Sigmoid colon (tissue), 7 donors: ENCODE data around the gene ZBTB21. TPM values are rescaled to one million over a fixed set of nuclear protein-coding genes. Genes with fewer than 3 reads are reported as not detected.

ENCODE experiments used
- DNase-seq: peaks from one replicate; pipeline ENCODE4 v3.0.0-alpha.2; 2019
- H3K27ac ChIP-seq, 4 donors: fragments of 200-600 bp; sonication (generic); one replicate each; pipeline ENCODE4 v1.5.1; 2016 to 2019; ENCODE audit warnings: mild to moderate bottlenecking in 1 of 4
- H3K27me3 ChIP-seq, 3 donors: fragments of 200-600 bp; sonication (generic); one replicate each; pipeline ENCODE4 v1.5.1; 2019; ENCODE audit warnings: mild to moderate bottlenecking in 1 of 3
- H3K36me3 ChIP-seq, 4 donors: fragments of 200-600 bp; sonication (generic); one replicate each; pipeline ENCODE4 v1.5.1; 2016 to 2019
- H3K4me1 ChIP-seq, 4 donors: fragments of 200-600 bp; sonication (generic); one replicate each; pipeline ENCODE4 v1.5.1; 2017 to 2019
- H3K4me3 ChIP-seq, 4 donors: fragments of 200-600 bp; sonication (generic); one replicate each; pipeline ENCODE4 v1.5.1; 2017 to 2019; ENCODE audit warnings: mild to moderate bottlenecking in 2 of 4, moderate library complexity in 1 of 4
- H3K9me3 ChIP-seq, 4 donors: fragments of 200-600 bp in 3 of 4; sonication (generic) in 3 of 4; one replicate each; pipeline versions ENCODE4 v1.5.1 to v1.6.1; 2013 to 2019
- EP300 ChIP-seq, 4 donors: sonication (generic); formaldehyde crosslinking; IDR thresholded peaks; one replicate each; pipeline ENCODE4 v1.6.1; 2017; ENCODE audit warnings: antibody characterized with exemption in 4 of 4
- POLR2A ChIP-seq, 2 donors: fragments of 450-650 bp; IDR thresholded peaks; one replicate each; pipeline ENCODE4 v1.6.1; 2016; ENCODE audit warnings: antibody characterized with exemption in 2 of 2, mild to moderate bottlenecking in 2 of 2, moderate library complexity in 2 of 2
- POLR2AphosphoS5 ChIP-seq, 4 donors: sonication (generic); formaldehyde crosslinking; IDR thresholded peaks; one replicate each; pipeline ENCODE4 v1.6.1; 2017; ENCODE audit warnings: antibody characterized with exemption in 4 of 4
- WGBS, 2 donors: extraction: QIAGEN DNeasy Blood & Tissue Kit; methylation state at CpG; one replicate each; pipeline ENCODE4 v1.1.7; 2013; 5-methylcytosine and 5-hydroxymethylcytosine counted together
- intact Hi-C: fragments of 100-400 bp; cut with DNase I; formaldehyde crosslinking; loops from one replicate; pipeline ENCODE4 v1.15.1; 2023
- polyA plus RNA-seq, 3 donors: library from polyadenylated mRNA; stranded (reverse); fragments of 200-250 nt; gene quantifications; one replicate each; pipeline ENCODE4 v1.2.3, GENCODE V29; 2013
- total RNA-seq, 4 donors: library from RNA; depleted of rRNA; stranded (reverse); fragments of >200 nt; gene quantifications; one replicate each; pipeline ENCODE4 v1.1.0, GENCODE V29; 2016
- TF ChIP-seq, protein P1 (sequence below), 4 experiments: fragments of 450-650 bp in 3 of 4; fragments of 200-600 bp in 1 of 4; IDR thresholded peaks; one replicate each; pipeline ENCODE4 v1.5.1; 2016 to 2019; ENCODE audit warnings: antibody characterized with exemption in 4 of 4, mild to moderate bottlenecking in 3 of 4, moderate library complexity in 2 of 4
- donor health status: healthy with polysubstance abuse.
- donor health status: Bipolar disorder and iron deficiency.
- donor health status: healthy.

The ZBTB21 gene
- total and polyA plus RNA-seq, 7 donors = 1.8 to 14.7 (median 6.9) TPM

DNA sequence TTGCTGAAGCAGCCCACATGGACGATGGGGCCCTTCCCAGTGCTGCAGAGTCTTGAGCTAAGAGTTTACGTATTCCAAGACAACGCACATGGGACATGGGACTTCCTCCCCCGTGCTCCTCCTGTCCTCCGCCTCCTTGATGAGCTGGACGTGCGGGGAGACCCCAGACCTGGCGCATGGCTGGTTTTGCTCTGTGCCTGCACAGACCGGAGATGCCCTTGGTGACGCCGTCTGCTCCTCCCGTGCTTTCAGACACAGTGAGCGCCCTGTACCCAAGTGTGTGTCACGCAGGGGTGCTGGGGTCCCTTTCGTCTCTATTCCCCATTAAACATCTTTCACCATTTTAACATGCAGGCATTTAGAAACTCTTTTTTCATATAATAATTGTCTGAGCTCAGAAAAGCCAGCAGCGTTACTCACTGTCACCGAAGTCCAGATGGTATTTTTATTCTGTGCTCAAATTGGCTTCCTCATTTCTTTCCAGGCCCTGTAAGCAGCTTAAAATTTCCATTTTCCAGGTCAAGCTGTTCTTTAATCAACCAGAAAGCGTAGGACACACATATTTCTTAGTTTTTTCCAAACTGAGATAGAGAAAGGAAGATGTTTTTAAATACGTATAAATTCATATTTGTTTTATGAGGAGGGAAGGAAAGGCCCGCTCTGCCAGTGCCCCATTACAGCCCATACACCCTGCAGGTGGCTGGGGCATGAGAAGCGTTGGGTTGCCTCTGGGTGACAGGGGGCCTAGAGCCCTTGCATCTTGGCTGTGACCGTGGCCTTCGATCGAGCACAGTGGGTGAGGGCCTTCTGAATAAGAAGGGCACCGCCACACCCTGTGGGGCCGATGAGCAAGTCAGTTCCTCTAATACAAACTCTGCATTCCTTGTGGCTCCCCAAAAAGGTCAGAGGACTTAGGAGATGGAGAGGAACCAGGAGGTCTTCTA lies 17.9 kb upstream of the ZBTB21 start:
- DNase-seq = peak; percentile 64
- Histone ChIP-seq H3K36me3 (no peaks in the 10 kb centered on the region), H3K4me3 (no peak overlapping the region), H3K27me3 (no peaks in the 10 kb centered on the region), H3K9me3 (no peaks in the 10 kb centered on the region), H3K27ac (peak overlapping the region in 3 of 4 donors; percentile 42 to 48 (median 43)), H3K4me1 (no peaks in the 10 kb centered on the region)
- intact Hi-C loops = no loop called here
- TF ChIP-seq POLR2A (IDR thresholded peaks at IDR 0.05) (no peak), EP300 (IDR thresholded peaks at IDR 0.05) (no peak), POLR2AphosphoS5 (IDR thresholded peaks at IDR 0.05) (no peak)
- TF ChIP-seq, protein P1, sequence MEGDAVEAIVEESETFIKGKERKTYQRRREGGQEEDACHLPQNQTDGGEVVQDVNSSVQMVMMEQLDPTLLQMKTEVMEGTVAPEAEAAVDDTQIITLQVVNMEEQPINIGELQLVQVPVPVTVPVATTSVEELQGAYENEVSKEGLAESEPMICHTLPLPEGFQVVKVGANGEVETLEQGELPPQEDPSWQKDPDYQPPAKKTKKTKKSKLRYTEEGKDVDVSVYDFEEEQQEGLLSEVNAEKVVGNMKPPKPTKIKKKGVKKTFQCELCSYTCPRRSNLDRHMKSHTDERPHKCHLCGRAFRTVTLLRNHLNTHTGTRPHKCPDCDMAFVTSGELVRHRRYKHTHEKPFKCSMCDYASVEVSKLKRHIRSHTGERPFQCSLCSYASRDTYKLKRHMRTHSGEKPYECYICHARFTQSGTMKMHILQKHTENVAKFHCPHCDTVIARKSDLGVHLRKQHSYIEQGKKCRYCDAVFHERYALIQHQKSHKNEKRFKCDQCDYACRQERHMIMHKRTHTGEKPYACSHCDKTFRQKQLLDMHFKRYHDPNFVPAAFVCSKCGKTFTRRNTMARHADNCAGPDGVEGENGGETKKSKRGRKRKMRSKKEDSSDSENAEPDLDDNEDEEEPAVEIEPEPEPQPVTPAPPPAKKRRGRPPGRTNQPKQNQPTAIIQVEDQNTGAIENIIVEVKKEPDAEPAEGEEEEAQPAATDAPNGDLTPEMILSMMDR (IDR thresholded peaks at IDR 0.05) = no peak
- WGBS, 2 donors = 80 to 91% methylated on average over 26 of the region's 26 CpGs

DNA sequence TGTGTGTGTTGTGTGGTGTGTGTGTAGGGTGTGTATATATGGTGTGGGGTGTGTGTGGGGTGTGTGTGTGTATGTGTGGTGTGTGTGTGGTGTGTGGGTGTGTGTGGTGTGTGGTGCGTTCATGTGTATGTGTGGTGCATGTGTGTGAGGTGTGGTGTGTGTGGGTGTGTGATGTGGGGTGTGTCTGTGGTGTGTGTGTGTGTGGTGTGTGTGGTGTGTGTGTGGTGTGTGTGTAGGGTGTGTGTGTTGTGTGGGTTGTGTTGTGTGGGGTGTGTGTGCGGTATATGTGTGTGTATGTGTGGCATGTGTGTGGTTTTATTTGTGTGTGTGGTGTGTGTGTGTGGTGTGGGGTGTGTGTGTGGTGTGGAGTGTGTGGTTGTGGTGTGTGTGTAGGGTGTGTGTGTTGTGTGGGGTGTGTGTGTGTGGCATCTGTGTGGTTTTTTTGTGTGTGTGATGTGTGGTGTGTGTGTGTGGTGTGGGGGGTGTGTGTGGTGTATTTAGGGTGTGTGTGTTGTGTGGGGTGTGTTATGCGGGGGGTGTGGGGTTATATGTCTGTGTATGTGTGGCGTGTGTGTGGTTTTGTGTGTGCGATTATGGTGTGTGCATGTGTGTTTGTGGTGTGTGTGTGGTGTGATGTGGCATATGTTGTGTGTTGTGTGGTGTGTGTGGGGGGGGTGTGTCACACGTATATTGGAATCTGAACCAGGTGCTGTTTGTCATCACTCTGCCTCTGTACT lies 17.1 kb upstream of the ZBTB21 start:
- TF ChIP-seq, protein P1 (IDR thresholded peaks at IDR 0.05) = no peak
- TF ChIP-seq POLR2AphosphoS5 (IDR thresholded peaks at IDR 0.05) = no peak
- TF ChIP-seq POLR2A (IDR thresholded peaks at IDR 0.05) = no peak
- TF ChIP-seq EP300 (IDR thresholded peaks at IDR 0.05) = no peak
- intact Hi-C loops = no loop called here
- Histone ChIP-seq H3K4me3 (no peak overlapping the region), H3K36me3 (no peaks in the 10 kb centered on the region), H3K27me3 (no peaks in the 10 kb centered on the region), H3K4me1 (no peaks in the 10 kb centered on the region), H3K27ac (peak overlapping the region in 1 of 4 donors; percentile 22), H3K9me3 (no peaks in the 10 kb centered on the region)
- 90 to 91% methylated on average over 6 of the region's 6 CpGs for WGBS, 2 donors
- DNase-seq = peak; percentile 20

DNA sequence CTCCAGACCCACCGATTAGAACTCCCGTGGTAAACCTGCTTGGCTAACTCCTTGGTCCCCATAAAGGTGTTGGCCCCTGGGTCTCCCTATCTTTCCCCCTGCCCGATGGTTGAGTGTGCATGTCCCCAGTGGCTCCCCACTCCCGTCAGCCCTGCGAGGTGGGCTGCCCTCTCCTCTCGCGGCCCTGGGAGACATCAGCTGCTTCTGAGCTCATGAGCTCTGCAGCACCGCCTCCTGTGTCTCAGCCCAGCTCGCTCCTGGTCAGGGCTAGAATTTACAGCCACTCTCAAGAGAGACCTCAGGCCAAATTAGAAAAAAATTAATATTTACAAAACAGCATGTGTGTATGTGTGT lies 15.9 kb upstream of the ZBTB21 start:
- DNase-seq = peak; percentile 66
- no peaks in the 10 kb centered on the region for H3K27me3 ChIP-seq
- no peak overlapping the region for H3K4me3 ChIP-seq
- no peak for TF ChIP-seq EP300 (IDR thresholded peaks at IDR 0.05)
- no peak for TF ChIP-seq POLR2A (IDR thresholded peaks at IDR 0.05)
- TF ChIP-seq, protein P1 (IDR thresholded peaks at IDR 0.05) = no peak
- TF ChIP-seq POLR2AphosphoS5 (IDR thresholded peaks at IDR 0.05) = no peak
- intact Hi-C loops = no loop called here
- H3K27ac ChIP-seq = peak overlapping the region in 3 of 4 donors; percentile 5 to 45 (median 41)
- no peaks in the 10 kb centered on the region for H3K36me3 ChIP-seq
- H3K4me1 ChIP-seq = no peaks in the 10 kb centered on the region
- 81 to 88% methylated on average over 9 of the region's 9 CpGs for WGBS, 2 donors
- H3K9me3 ChIP-seq = no peaks in the 10 kb centered on the region

DNA sequence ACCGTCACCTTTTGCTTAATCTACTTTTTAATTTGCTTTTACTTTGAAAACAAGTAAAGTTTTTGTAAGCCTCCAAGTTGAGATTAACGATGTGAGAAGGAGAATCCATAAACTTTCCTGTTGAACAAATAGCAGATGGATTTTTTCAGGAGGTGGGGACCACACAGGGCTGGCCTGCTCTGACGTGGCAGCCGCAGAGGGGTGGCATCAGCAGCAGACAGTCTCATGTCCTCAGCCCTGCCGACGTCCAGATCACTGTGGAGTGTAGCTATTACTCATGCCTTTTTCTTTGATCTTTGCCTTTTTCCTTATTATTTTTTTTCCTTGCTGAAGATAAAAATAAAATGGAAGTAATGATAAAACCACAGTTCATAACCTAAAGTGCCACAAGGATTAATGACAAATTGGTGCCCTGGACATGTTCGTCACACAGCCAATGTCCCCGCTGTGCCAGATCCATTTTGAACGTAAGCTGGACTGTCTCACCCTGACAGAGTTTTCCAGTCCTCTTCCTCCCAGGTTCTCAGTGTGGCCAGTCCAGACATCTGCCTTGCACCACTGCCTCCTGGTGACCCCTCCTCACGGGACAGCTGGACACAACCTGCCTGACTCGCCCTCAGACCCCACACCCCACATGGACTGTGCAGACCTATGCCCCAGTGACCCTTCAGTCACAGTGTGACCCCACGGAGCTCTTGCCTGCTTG lies 15.4 kb upstream of the ZBTB21 start:
- Histone ChIP-seq H3K9me3 (no peaks in the 10 kb centered on the region), H3K36me3 (no peaks in the 10 kb centered on the region), H3K4me3 (no peak overlapping the region), H3K27ac (peak overlapping the region in 3 of 4 donors; percentile 5 to 45 (median 41)), H3K4me1 (no peaks in the 10 kb centered on the region), H3K27me3 (no peaks in the 10 kb centered on the region)
- peak; percentile 62 for DNase-seq
- intact Hi-C loops = no loop called here
- TF ChIP-seq POLR2AphosphoS5 (IDR thresholded peaks at IDR 0.05) = peak in 3 of 4 donors; percentile 25 to 55 (median 32)
- no peak for TF ChIP-seq EP300 (IDR thresholded peaks at IDR 0.05)
- TF ChIP-seq, protein P1 (IDR thresholded peaks at IDR 0.05) = no peak
- TF ChIP-seq POLR2A (IDR thresholded peaks at IDR 0.05) = no peak
- WGBS, 2 donors = 77 to 80% methylated on average over 12 of the region's 12 CpGs
